Iris pigment epithelial cell (primary cell): ENCODE results near the gene PANK4.
"Not testable (repeated sequence)": the region's sequence is repeated elsewhere in the genome, so short reads cannot be mapped to it uniquely, and the experiment has no call there.

ENCODE experiments used
- DNase-seq: peaks from one replicate; pipeline ENCODE4 v3.0.0-alpha.2; 2011; ENCODE audit warnings: low read depth

PANK4 gene

GRCh38 chr1:2525920-2526823 is at the start of gene PANK4:
TSS of gene PANK4 (minus strand) at chr1:2526596. CDS start at chr1:2526587, 9 bp downstream.
- DNase-seq: peak; percentile 98

- no peak for DNase-seq
These were observed 48.0 kb upstream of the PANK4 start for GRCh38 chr1:2574350-2574749.

- no peak for DNase-seq
These were observed 47.0 kb upstream of the PANK4 start for GRCh38 chr1:2573250-2573920.

GRCh38 chr1:2571348-2571747 is 45.0 kb upstream of the PANK4 start:
- DNase-seq: no peak

GRCh38 chr1:2570332-2570731 is 43.9 kb upstream of the PANK4 start:
- no peak for DNase-seq

GRCh38 chr1:2569703-2570102 is 43.3 kb upstream of the PANK4 start:
- DNase-seq: not testable (repeated sequence)

GRCh38 chr1:2569060-2569459 is 42.7 kb upstream of the PANK4 start:
- DNase-seq: no peak

- not testable (repeated sequence) for DNase-seq
These were observed 41.9 kb upstream of the PANK4 start for GRCh38 chr1:2568187-2568816.

- DNase-seq: no peak
These were observed 40.8 kb upstream of the PANK4 start for GRCh38 chr1:2567083-2567679.

GRCh38 chr1:2566101-2567045 is 40.0 kb upstream of the PANK4 start:
- no peak for DNase-seq

- DNase-seq: no peak
These were observed 38.5 kb upstream of the PANK4 start for GRCh38 chr1:2564815-2565374.

- no peak for DNase-seq
These were observed 37.8 kb upstream of the PANK4 start for GRCh38 chr1:2564006-2564814.

- no peak for DNase-seq
These were observed 36.8 kb upstream of the PANK4 start for GRCh38 chr1:2563205-2563604.

GRCh38 chr1:2561898-2562895 is 35.8 kb upstream of the PANK4 start:
- no peak for DNase-seq

GRCh38 chr1:2561446-2561845 is 35.0 kb upstream of the PANK4 start:
- DNase-seq: no peak

GRCh38 chr1:2560299-2561073 is 34.1 kb upstream of the PANK4 start:
- DNase-seq: no peak

GRCh38 chr1:2559509-2560298 is 33.3 kb upstream of the PANK4 start:
- no peak for DNase-seq
